Effector CD8-positive, alpha-beta T cell (primary cell): ENCODE measurements around the gene ETFDH.
"Not testable (repeated sequence)": the region's sequence is repeated elsewhere in the genome, so short reads cannot be mapped to it uniquely, and the experiment has no call there.

Experiments
- DNase-seq: peaks from one replicate; lab custom pipeline; 2025; lab: John Stamatoyannopoulos, UW

Gene ETFDH

DNA sequence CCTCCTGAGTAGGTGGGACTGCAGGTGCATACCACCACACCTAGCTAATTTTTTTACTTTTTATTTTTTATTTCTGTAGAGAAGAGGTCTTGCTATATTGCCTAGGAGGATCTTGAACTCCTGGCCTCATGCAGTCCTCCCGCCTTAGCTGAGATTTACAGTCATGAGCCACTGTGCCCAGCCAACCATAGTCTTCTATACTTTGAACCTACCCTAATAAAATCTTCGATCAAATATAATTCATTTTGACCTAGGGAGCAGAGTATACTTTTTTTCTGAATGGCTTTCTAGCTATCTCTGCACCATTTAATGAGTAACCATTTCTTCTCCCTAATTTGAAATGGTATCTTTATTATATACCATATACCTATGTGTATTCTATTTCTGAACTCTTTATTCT lies 6.7 kb downstream of the ETFDH start:
- no peak for DNase-seq

GRCh38 chr4:158681629-158682028 lies 9.5 kb downstream of the ETFDH start:
- DNase-seq: no peak

GRCh38 chr4:158682066-158682465 lies 10.0 kb downstream of the ETFDH start:
- no peak for DNase-seq

GRCh38 chr4:158688813-158689212 lies 16.7 kb downstream of the ETFDH start:
- DNase-seq: no peak

- no peak for DNase-seq
These were observed 32.2 kb downstream of the ETFDH start for GRCh38 chr4:158704274-158704673.

- DNase-seq: no peak
These were observed 38.7 kb downstream of the ETFDH start for GRCh38 chr4:158710814-158711213.

DNA sequence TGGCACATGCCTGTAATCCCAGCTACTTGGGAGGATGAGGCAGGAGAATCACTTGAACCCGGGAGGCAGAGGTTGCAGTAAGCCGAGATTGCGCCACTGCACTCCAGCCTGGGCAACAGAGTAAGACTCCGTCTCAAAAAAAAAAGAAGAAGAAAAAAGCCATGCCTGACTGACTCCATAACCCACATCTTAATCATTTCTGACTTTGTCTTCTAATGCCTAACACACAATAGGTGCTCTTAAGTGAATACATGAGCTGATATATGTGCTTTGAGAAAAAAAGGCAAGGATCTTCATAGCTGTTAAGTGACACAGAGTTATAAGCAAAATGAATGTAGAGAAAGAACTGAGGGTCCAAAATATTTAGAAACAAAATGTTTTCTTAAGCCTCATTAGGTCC lies 40.5 kb downstream of the ETFDH start:
- not testable (repeated sequence) for DNase-seq

- DNase-seq: no peak
These were observed 42.8 kb downstream of the ETFDH start for GRCh38 chr4:158714937-158715336.

GRCh38 chr4:158715802-158716201 lies 43.7 kb downstream of the ETFDH start:
- no peak for DNase-seq

DNA sequence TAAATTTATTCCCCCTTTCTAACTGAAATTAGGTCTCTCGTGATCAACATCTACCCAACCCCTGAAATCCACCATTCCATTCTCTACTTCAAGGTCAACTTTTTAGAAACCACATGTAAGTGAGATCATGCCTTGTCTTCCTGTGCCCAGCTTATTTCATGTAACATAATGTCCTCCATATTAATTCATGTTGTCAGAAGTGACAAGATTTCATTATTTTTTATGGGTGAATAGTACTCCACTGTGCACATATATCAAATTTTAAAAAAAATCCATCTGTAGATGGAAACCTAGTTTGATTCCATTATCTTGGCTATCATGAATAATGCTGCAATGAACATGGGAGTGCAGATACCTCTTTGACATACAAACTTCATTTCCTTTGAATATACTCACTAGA lies 49.6 kb downstream of the ETFDH start:
- DNase-seq: no peak

DNA sequence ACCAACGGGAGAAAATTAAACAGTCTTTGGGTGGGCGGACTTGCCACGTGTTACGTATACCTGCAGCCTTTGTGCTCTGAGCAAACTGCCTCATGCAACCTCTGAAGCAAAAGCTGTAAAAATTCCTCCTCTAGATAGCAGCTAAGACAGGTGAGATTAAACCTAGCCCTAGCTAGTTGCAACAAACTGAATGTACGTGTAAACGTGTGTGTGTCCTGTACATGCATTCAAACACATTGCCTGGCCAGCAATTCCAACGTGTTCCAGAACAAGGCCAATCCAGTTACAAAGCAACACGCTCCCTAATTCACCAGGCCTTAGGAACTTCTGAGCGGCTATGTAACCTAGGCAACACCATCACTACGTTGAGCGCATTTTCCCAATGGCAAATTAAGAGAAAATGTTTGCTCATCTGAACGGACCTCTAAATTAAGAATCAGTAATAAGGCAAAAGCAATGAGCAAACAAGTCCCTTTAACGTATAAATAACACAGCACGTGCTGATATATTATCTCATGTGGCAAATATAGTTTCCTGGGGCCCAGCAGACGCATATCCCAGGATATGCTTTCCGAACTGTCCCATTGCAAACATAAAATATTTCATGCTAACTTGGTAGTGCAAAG lies 50.3 kb downstream of the ETFDH start:
- no peak for DNase-seq

GRCh38 chr4:158722917-158723793 lies 51.1 kb downstream of the ETFDH start, which contains the start of gene PPID:
Gene PPID (minus strand): TSS chr4:158723396. CDS start chr4:158723288, 108 bp downstream.
- peak; percentile 72 for DNase-seq

DNA sequence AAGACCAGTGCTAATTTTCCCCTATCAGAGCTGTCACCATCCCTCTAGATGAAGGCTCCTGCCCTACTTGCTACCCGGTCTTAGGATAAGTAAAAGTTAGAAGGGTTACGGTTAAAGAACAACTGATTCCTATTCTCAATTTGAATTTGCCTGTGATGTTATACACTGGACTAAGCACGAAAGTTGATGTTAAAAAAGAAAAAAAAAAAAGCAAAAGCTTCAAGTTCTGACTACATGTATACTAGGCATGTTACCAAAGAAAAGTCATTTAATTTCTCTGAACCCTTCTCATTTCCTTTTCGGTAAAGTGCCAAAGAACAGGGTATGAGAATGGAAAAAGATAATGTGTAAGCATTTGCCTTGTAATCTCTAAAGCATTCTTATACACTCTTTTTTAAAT lies 52.5 kb downstream of the ETFDH start:
- DNase-seq: no peak

DNA sequence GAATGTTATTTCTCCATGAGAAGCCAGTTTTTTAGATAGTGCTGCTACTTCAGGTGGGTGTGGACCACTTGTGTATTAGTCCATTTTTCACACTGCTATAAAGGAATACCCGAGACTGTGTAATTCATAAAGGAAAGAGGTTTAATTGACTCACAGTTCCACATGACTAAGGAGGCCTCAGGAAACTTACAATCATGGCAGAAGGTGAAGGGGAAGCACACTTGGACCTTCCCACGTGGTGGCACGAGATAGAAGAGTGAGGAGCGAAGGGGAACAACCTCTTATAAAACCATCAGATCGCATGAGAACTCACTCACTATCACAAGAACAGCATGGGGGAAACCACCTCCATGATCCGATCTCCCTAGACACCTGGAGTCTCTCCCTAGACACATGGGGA lies 54.5 kb downstream of the ETFDH start:
- DNase-seq: no peak

- no peak for DNase-seq
These were observed 56.1 kb downstream of the ETFDH start for GRCh38 chr4:158728236-158728635.

GRCh38 chr4:158729716-158730559 lies 57.8 kb downstream of the ETFDH start:
- peak; percentile 13 for DNase-seq

GRCh38 chr4:158738866-158739265 lies 66.8 kb downstream of the ETFDH start:
- no peak for DNase-seq

DNA sequence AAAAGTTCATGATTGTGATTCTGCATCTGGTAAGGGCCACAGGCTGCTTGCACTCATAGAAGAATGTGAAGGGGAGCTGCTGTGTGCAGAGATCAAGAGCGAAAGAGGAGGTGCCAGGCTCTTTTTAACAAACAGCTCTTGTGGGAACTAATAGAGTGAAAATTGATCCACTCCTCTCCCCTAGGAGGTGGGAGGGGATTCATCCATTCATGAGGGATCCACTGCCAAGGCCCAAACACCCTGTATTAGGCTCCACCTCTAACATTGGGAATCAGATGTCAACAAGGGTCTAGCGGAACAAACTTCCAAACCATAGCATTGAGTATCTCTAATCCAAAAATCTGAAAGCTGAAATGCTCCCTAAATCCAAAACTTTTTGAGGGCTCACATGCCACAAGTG lies 67.5 kb downstream of the ETFDH start:
- no peak for DNase-seq

DNA sequence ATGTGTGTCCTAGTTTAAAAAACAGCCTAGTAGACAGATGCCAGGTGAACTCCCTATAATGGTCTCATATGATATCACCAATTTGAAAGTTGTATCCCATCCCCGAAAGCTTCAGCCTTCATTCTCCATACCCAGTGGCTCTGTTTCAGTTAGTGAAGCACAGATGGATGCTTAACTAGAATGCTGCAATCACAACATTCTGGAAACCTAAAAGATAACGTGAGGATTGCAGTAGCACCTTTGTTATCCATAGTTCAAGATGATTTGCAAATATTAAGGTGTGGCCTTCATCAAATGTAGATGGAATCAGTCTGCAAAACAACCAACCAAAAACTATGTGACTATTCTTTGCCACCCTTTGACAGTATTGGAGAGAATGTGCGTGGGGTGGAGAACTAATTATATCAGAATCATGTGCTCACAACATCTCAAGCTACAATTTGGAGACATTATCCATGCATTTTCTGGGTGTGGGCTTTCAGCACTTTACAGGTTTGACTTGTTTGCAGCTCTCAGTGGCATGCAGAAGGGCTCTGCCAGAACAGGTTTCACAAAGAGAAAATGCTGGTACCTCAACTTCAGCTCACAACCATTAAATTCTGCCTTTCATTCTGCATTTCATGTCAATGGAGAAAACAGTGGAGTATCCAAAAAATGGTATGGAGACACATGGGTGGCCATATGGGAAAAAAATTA lies 69.4 kb downstream of the ETFDH start:
- no peak for DNase-seq

- DNase-seq: not testable (repeated sequence)
These were observed 74.4 kb downstream of the ETFDH start for GRCh38 chr4:158746537-158746936.

- no peak for DNase-seq
These were observed 78.3 kb downstream of the ETFDH start for GRCh38 chr4:158750379-158750778.
